ENCODE measurements around the gene ATG4D.

Gene ATG4D

GRCh38 chr19:10566658-10567410 is 23.1 kb downstream of the ATG4D start:
- Histone ChIP-seq H3K4me1 (ENCODE audit: control insufficient read depth, low read length) (peaks cover 39% of the 10 kb centered on the region), H3K27me3 (ENCODE audit: control insufficient read depth, low read length) (no peaks in the 10 kb centered on the region), H3K27ac (ENCODE audit: low read depth, low read length) (peak overlapping the region; percentile 92), H4K20me1 (ENCODE audit: control insufficient read depth, insufficient read depth, low read depth, low read length) (no peaks in the 10 kb centered on the region), H3K4me3 (ENCODE audit: low read length) (peak overlapping the region; percentile 87), H3K79me2 (ENCODE audit: control insufficient read depth, low read length) (peaks cover 36% of the 10 kb centered on the region), H3F3A (ENCODE audit: control insufficient read depth, insufficient read depth) (peaks cover 21% of the 10 kb centered on the region), H3K4me2 (ENCODE audit: low read length) (peak overlapping the region; percentile 92), H3K9me2 (replicated peaks; ENCODE audit: control insufficient read depth, low read length) (no peaks in the 10 kb centered on the region), H3K36me3 (ENCODE audit: control insufficient read depth, low read length) (peaks cover 21% of the 10 kb centered on the region), H3K9me3 (ENCODE audit: control insufficient read depth, insufficient read depth, low read length) (no peaks in the 10 kb centered on the region)
- no peak for TF ChIP-seq EZH2phosphoT487 (IDR thresholded peaks at IDR 0.05; ENCODE audit: borderline replicate concordance, low read length)
- no peak for TF ChIP-seq CTCF (IDR thresholded peaks at IDR 0.05; ENCODE audit: low read depth, low read length, poor library complexity, severe bottlenecking)

GRCh38 chr19:10567656-10568055 is 24.0 kb downstream of the ATG4D start:
- H3K4me1 ChIP-seq (ENCODE audit: control insufficient read depth, low read length) = peaks cover 42% of the 10 kb centered on the region
- no peaks in the 10 kb centered on the region for H3K27me3 ChIP-seq (ENCODE audit: control insufficient read depth, low read length)
- no peaks in the 10 kb centered on the region for H3K9me3 ChIP-seq (ENCODE audit: control insufficient read depth, insufficient read depth, low read length)
- peak overlapping the region; percentile 92 for H3K27ac ChIP-seq (ENCODE audit: low read depth, low read length)
- no peaks in the 10 kb centered on the region for H4K20me1 ChIP-seq (ENCODE audit: control insufficient read depth, insufficient read depth, low read depth, low read length)
- peaks cover 17% of the 10 kb centered on the region for H3K36me3 ChIP-seq (ENCODE audit: control insufficient read depth, low read length)
- H3K4me2 ChIP-seq (ENCODE audit: low read length) = peak overlapping the region; percentile 92
- no peak for TF ChIP-seq CTCF (IDR thresholded peaks at IDR 0.05; ENCODE audit: low read depth, low read length, poor library complexity, severe bottlenecking)
- no peak for TF ChIP-seq EZH2phosphoT487 (IDR thresholded peaks at IDR 0.05; ENCODE audit: borderline replicate concordance, low read length)
- no peaks in the 10 kb centered on the region for H3K9me2 ChIP-seq (replicated peaks; ENCODE audit: control insufficient read depth, low read length)
- H3K79me2 ChIP-seq (ENCODE audit: control insufficient read depth, low read length) = peaks cover 36% of the 10 kb centered on the region
- H3F3A ChIP-seq (ENCODE audit: control insufficient read depth, insufficient read depth) = peaks cover 21% of the 10 kb centered on the region
- peak overlapping the region; percentile 87 for H3K4me3 ChIP-seq (ENCODE audit: low read length)

- H3K4me1 ChIP-seq (ENCODE audit: control insufficient read depth, low read length) = peaks cover 42% of the 10 kb centered on the region
- H3F3A ChIP-seq (ENCODE audit: control insufficient read depth, insufficient read depth) = peaks cover 21% of the 10 kb centered on the region
- peaks cover 36% of the 10 kb centered on the region for H3K79me2 ChIP-seq (ENCODE audit: control insufficient read depth, low read length)
- no peaks in the 10 kb centered on the region for H3K9me3 ChIP-seq (ENCODE audit: control insufficient read depth, insufficient read depth, low read length)
- peak overlapping the region; percentile 92 for H3K27ac ChIP-seq (ENCODE audit: low read depth, low read length)
- H3K4me2 ChIP-seq (ENCODE audit: low read length) = peak overlapping the region; percentile 92
- H4K20me1 ChIP-seq (ENCODE audit: control insufficient read depth, insufficient read depth, low read depth, low read length) = no peaks in the 10 kb centered on the region
- H3K9me2 ChIP-seq (replicated peaks; ENCODE audit: control insufficient read depth, low read length) = no peaks in the 10 kb centered on the region
- H3K4me3 ChIP-seq (ENCODE audit: low read length) = peak overlapping the region; percentile 87
- H3K36me3 ChIP-seq (ENCODE audit: control insufficient read depth, low read length) = peaks cover 16% of the 10 kb centered on the region
- H3K27me3 ChIP-seq (ENCODE audit: control insufficient read depth, low read length) = no peaks in the 10 kb centered on the region
- TF ChIP-seq EZH2phosphoT487 (IDR thresholded peaks at IDR 0.05; ENCODE audit: borderline replicate concordance, low read length) = no peak
- TF ChIP-seq CTCF (IDR thresholded peaks at IDR 0.05; ENCODE audit: low read depth, low read length, poor library complexity, severe bottlenecking) = no peak
Observed at GRCh38 chr19:10568062-10568825, 24.5 kb downstream of the ATG4D start.

Data from DOHH2 (cell line).